Right atrium auricular region (tissue), 2 donors: ENCODE data around the gene IMP4. TPM values are rescaled to one million over a fixed set of nuclear protein-coding genes. Genes with fewer than 3 reads are reported as not detected.

Experiments used
- DNase-seq: peaks from one replicate; pipeline ENCODE4 v3.0.0-alpha.2; 2019; ENCODE audit warnings: low spot score
- H3K27ac ChIP-seq, 2 donors: fragments of 200-600 bp; sonication (generic); 1 replicate in 1 of 2; 2 replicates in 1 of 2; pipeline ENCODE4 v1.5.1; 2016 to 2019
- H3K27me3 ChIP-seq, 2 donors: fragments of 200-600 bp; sonication (generic); one replicate each; pipeline versions ENCODE4 v1.5.1 to v1.6.0; 2017 to 2019
- H3K36me3 ChIP-seq: fragments of 200-600 bp; sonication (generic); one replicate; pipeline ENCODE4 v1.5.1; 2016
- H3K4me1 ChIP-seq, 2 donors: fragments of 200-600 bp; sonication (generic); one replicate each; pipeline versions ENCODE4 v1.5.1 to v1.6.0; 2017 to 2019
- H3K4me3 ChIP-seq, 2 donors: fragments of 200-600 bp; sonication (generic); 1 replicate in 1 of 2; 2 replicates in 1 of 2; pipeline ENCODE4 v1.5.1; 2017 to 2019; ENCODE audit warnings: mild to moderate bottlenecking in 1 of 2, moderate library complexity in 1 of 2
- H3K9me3 ChIP-seq, 2 donors: fragments of 200-600 bp; sonication (generic); one replicate each; pipeline ENCODE4 v1.5.1; 2019
- total RNA-seq, 2 donors: library from RNA; depleted of rRNA; stranded (reverse); fragments of >200 nt; gene quantifications; one replicate each; pipeline ENCODE4 v1.1.0, GENCODE V29; 2016
- TF ChIP-seq, protein P1 (sequence below), 2 donors: fragments of 200-600 bp; sonication (generic); IDR thresholded peaks; one replicate each; pipeline ENCODE4 v1.5.1; 2019; ENCODE audit warnings: antibody characterized with exemption in 2 of 2

IMP4 gene
- total RNA-seq, 2 donors from 2014 or later, result 66.6 to 86.9 TPM

DNA sequence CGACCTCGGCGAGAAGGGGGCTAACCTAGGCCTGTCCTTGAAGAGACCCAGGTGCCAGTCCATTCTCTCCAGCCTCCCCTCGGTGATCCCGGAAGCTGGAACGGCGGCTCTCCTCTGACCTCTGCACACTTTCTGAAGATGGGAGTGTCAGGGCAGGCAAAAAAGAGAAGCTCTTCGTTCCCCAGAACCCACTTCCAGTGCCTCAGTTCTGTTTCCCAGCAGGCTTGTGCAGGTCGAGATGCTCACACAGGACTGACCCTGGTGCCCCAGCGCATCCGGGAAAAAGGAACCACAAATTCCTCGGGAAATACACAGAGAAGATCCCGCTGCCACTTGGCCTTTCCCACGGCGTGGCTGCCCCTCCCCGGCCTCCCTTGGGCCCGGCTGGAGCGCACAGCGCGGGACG lies 12.5 kb downstream of the IMP4 start:
- DNase-seq, result no peak

GRCh38 chr2:130355578-130356431 lies 13.1 kb downstream of the IMP4 start, which contains the start of gene PTPN18:
TSS of gene PTPN18 (plus strand) at chr2:130356056. CDS start at chr2:130356108, 52 bp downstream.
- Histone ChIP-seq H3K4me3 (peak within 1 kb of the TSS; percentile 61 to 82), H3K36me3 (no peaks in the 10 kb centered on the region), H3K27ac (peak within 1 kb of the TSS; percentile 83 to 86), H3K9me3 (no peaks in the 10 kb centered on the region), H3K4me1 (peaks cover 0 to 27% of the 10 kb centered on the region in 2 donors), H3K27me3 (no peaks in the 10 kb centered on the region)
- peak; percentile 89 for DNase-seq
- TF ChIP-seq, protein P1, sequence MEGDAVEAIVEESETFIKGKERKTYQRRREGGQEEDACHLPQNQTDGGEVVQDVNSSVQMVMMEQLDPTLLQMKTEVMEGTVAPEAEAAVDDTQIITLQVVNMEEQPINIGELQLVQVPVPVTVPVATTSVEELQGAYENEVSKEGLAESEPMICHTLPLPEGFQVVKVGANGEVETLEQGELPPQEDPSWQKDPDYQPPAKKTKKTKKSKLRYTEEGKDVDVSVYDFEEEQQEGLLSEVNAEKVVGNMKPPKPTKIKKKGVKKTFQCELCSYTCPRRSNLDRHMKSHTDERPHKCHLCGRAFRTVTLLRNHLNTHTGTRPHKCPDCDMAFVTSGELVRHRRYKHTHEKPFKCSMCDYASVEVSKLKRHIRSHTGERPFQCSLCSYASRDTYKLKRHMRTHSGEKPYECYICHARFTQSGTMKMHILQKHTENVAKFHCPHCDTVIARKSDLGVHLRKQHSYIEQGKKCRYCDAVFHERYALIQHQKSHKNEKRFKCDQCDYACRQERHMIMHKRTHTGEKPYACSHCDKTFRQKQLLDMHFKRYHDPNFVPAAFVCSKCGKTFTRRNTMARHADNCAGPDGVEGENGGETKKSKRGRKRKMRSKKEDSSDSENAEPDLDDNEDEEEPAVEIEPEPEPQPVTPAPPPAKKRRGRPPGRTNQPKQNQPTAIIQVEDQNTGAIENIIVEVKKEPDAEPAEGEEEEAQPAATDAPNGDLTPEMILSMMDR (IDR thresholded peaks at IDR 0.05), result peak; percentile 33 to 78

More for the DNA sequence above, 12.5 kb downstream of the IMP4 start:
- peaks cover 0 to 27% of the 10 kb centered on the region in 2 donors for H3K4me1 ChIP-seq
- TF ChIP-seq, protein P1 (IDR thresholded peaks at IDR 0.05), result no peak
- H3K9me3 ChIP-seq, result no peaks in the 10 kb centered on the region
- H3K27ac ChIP-seq, result peak overlapping the region; percentile 83 to 86
- no peaks in the 10 kb centered on the region for H3K36me3 ChIP-seq
- no peaks in the 10 kb centered on the region for H3K27me3 ChIP-seq
- H3K4me3 ChIP-seq, result peak overlapping the region; percentile 61 to 82

DNA sequence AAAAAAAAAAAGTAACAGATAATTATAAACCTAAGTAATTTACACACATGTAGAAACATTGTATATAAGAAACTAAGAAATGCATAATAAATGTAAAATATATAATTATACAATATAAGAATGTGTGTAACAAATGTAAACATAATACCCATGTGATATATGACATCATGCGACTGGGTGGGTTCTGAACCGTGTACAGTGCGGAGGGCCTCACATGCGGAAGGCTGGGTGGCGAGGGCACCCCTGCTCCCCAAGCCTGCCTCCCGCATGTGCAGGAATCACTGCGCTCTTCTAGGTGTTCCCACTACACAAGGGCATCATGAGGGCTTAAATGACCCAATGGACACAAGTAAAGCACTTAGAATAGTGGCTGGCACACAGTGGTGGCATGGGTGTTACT lies 15.2 kb downstream of the IMP4 start:
- Histone ChIP-seq H3K4me3 (no peak overlapping the region), H3K4me1 (peaks cover 0 to 27% of the 10 kb centered on the region in 2 donors), H3K27ac (no peak overlapping the region), H3K9me3 (no peaks in the 10 kb centered on the region), H3K36me3 (no peaks in the 10 kb centered on the region), H3K27me3 (no peaks in the 10 kb centered on the region)
- TF ChIP-seq, protein P1 (IDR thresholded peaks at IDR 0.05), result no peak
- DNase-seq, result no peak

- no peaks in the 10 kb centered on the region for H3K36me3 ChIP-seq
- no peak overlapping the region for H3K27ac ChIP-seq
- peaks cover 0 to 27% of the 10 kb centered on the region in 2 donors for H3K4me1 ChIP-seq
- TF ChIP-seq, protein P1 (IDR thresholded peaks at IDR 0.05), result no peak
- no peaks in the 10 kb centered on the region for H3K27me3 ChIP-seq
- no peak overlapping the region for H3K4me3 ChIP-seq
- DNase-seq, result no peak
- H3K9me3 ChIP-seq, result no peaks in the 10 kb centered on the region
Measured at GRCh38 chr2:130358420-130359350, 16.0 kb downstream of the IMP4 start.

DNA sequence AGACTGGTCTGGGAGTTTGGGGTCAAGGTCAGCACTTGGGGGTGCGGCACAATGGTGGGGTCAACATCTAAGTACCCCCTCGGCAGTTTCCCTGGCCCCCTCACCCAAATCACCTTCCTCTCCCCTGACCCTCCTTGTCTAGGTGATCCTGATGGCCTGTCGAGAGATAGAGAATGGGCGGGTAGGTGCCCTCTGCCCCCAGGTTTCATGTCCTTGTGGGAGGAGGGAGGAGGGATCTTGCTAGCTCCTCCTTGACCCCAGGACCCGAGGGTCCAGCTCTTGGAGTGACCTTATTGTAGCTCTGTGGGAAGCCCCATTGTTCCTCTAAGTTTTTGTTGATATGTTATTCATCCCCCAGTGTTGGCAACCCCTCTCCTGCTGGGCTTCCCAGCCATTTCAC lies 16.8 kb downstream of the IMP4 start:
- no peaks in the 10 kb centered on the region for H3K36me3 ChIP-seq
- TF ChIP-seq, protein P1 (IDR thresholded peaks at IDR 0.05), result no peak
- peaks cover 0 to 20% of the 10 kb centered on the region in 2 donors for H3K4me1 ChIP-seq
- H3K9me3 ChIP-seq, result no peaks in the 10 kb centered on the region
- DNase-seq, result no peak
- no peak overlapping the region for H3K27ac ChIP-seq
- no peak overlapping the region for H3K4me3 ChIP-seq
- H3K27me3 ChIP-seq, result no peaks in the 10 kb centered on the region
